Urinary bladder (tissue), 4 donors: ENCODE results near the gene RSAD2. TPM values are rescaled to one million over a fixed set of nuclear protein-coding genes. Genes with fewer than 3 reads are reported as not detected.

Source experiments
- DNase-seq: peaks from one replicate; pipeline ENCODE4 v3.0.0-alpha.2; 2015; ENCODE audit errors: extremely low spot score
- H3K27ac ChIP-seq: one replicate; pipeline ENCODE4 v1.5.1; 2013; ENCODE audit warnings: low read depth, mild to moderate bottlenecking, moderate library complexity
- H3K36me3 ChIP-seq: one replicate; pipeline ENCODE4 v1.6.1; 2013; ENCODE audit warnings: mild to moderate bottlenecking, moderate library complexity; ENCODE audit not compliant: insufficient read depth
- H3K4me1 ChIP-seq: one replicate; pipeline ENCODE4 v1.6.1; 2013; ENCODE audit warnings: mild to moderate bottlenecking, moderate library complexity; ENCODE audit not compliant: insufficient read depth
- H3K4me3 ChIP-seq: one replicate; pipeline ENCODE4 v1.5.1; 2013; ENCODE audit warnings: low read depth, low read length
- WGBS: extraction: QIAGEN DNeasy Blood & Tissue Kit; methylation state at CpG from one replicate; pipeline ENCODE4 v1.1.7; 2013; 5-methylcytosine and 5-hydroxymethylcytosine counted together
- polyA plus RNA-seq: library from polyadenylated mRNA; stranded (reverse); fragments of 200-250 nt; gene quantifications from one replicate; pipeline ENCODE4 v1.2.3, GENCODE V29; 2013
- total RNA-seq: library from RNA; depleted of rRNA; stranded (reverse); fragments of >200 nt; gene quantifications from one replicate; pipeline ENCODE4 v1.2.3, GENCODE V29; 2014
- donor health status: healthy with polysubstance abuse.
- donor health status: healthy.

RSAD2 gene
- total and polyA plus RNA-seq, 2 donors: 2.8 to 11.1 TPM

DNA sequence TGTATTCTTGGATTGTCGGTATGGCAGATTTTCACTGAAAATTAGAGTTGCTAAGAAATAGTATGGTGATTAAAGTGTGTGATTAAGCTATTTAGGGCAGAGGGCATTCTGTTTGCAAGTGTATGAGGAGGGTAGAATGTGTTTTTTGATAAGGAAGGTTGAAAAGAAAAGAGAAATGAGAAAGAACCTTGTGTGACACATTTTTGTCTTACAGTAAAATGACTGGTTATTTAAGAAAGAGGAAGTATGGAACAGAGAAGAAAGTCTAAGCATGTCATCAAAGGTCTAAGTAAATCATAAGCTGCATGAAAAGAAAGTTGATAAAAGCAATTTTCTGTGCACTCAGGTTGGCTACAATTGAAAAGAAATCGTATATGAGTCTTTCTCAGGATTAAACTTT is 5.2 kb upstream of the RSAD2 start:
- H3K27ac ChIP-seq: no peak overlapping the region
- WGBS: 89% methylated on average over 2 of the region's 2 CpGs
- H3K4me3 ChIP-seq: no peak overlapping the region
- H3K4me1 ChIP-seq: no peaks in the 10 kb centered on the region
- no peak for DNase-seq
- H3K36me3 ChIP-seq: no peaks in the 10 kb centered on the region

DNA sequence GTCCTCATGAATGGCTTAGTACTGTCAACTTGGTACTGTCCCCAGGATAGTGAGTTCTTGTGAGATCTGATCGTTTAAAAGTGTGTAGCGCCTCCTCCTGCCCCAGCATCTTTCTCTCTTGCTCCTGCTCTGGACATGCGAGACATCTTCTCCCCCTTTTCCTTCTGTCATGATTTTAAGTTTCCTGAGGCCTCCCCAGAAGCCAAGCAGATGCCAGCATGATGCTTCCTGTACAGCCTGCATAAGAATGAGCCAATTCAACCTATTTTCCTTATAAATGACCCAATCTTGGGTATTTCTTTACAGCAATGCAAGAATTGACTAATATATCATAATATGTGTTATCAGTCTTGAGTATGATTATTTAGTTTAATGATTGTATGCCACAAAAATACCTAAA is 3.5 kb upstream of the RSAD2 start:
- no peaks in the 10 kb centered on the region for H3K36me3 ChIP-seq
- H3K4me3 ChIP-seq: no peak overlapping the region
- no peak for DNase-seq
- over 99% methylated on average over 3 of the region's 3 CpGs for WGBS
- H3K4me1 ChIP-seq: no peaks in the 10 kb centered on the region
- no peak overlapping the region for H3K27ac ChIP-seq

DNA sequence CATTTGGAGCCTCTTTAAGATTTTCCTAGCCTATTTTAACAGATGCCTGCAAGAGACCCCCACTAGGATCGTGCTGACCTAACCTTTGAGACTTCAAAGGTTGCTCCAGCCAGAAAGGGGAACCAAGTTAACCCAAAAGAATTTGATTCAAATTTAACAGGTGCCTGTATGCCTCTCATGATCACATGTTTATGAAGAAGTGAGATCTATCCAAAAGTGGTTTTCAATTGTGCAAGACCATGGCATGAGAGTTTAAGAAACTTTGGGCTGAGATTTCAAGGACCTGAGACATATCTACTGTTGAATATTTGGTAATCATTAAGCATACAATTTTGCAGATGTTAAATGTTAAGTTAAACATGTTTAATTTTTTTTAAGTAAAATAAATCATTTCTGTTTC is 1.3 kb upstream of the RSAD2 start:
- Histone ChIP-seq H3K36me3 (no peaks in the 10 kb centered on the region), H3K4me3 (no peak overlapping the region), H3K4me1 (no peaks in the 10 kb centered on the region), H3K27ac (no peak overlapping the region)
- DNase-seq: no peak
- 85% methylated on average over 1 of the region's 1 CpG for WGBS

DNA sequence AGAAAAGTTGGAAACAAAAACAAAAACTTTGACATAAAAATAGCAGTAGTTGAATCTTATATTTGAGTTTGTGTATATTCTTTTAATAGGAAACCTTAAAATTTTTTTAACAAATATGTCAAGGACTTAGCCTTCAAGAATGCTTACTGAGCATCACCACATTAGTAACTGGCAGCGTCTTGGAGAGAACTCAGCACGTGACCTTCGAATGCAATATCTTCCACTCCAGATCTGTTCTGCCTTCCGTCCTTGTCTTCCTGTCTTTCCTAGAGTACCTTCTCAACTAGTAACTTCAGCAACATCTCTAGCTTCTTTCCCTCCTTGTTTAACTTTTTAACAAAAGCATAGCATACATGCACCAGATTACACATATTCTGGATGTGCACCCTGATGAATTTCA is 972 bp downstream of the RSAD2 start:
- Histone ChIP-seq H3K27ac (no peak overlapping the region), H3K4me3 (no peak overlapping the region), H3K4me1 (no peaks in the 10 kb centered on the region), H3K36me3 (no peaks in the 10 kb centered on the region)
- DNase-seq: no peak
- 80% methylated on average over 4 of the region's 4 CpGs for WGBS

DNA sequence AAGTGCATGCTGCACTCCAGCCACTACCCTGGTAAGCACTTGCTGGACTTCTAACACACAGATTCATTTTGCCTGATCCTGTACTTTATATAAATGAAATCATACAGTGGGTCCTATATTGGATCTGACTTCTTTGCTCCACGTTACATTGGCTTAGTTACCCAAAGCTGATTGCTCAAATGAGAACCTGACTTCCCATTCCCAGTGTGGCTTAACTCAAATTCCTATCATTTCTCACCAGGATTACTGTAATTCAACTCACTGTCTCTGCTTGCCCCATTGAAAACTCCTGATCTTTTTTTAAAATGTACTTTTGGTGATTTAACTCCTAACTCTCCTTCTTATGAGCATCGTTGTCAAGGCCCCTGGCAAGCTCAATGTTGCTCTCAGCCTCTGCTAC is 1.4 kb downstream of the RSAD2 start:
- 85% methylated on average over 2 of the region's 2 CpGs for WGBS
- Histone ChIP-seq H3K4me1 (no peaks in the 10 kb centered on the region), H3K36me3 (no peaks in the 10 kb centered on the region), H3K4me3 (no peak overlapping the region), H3K27ac (no peak overlapping the region)
- no peak for DNase-seq

DNA sequence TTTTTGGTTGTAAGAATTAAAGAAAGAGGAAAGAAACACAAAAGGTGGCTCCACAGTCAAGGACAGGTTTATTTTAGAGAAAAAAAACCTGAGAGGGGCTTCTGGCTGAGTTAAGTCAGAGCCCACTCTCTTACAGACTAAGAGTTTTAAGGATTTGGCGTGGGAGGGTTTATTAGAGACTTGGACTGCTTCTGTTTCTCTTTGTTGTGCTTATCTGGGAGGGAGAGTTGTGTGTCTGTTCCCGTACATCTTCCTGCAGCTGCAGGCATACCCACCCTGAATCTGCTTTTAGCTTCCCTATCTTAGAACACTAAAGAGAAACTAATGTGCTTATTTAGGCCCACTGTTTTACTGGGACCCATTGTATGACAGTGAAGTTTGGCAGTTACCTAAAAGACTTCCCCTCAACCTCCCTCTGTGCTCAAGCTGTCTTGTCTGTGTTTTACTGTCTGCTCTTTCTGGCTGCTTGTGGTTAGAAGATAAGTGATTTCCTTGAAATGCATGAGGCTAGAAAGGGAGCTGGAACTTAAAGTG is 2.7 kb downstream of the RSAD2 start:
- H3K36me3 ChIP-seq: no peaks in the 10 kb centered on the region
- no peak overlapping the region for H3K4me3 ChIP-seq
- no peak overlapping the region for H3K27ac ChIP-seq
- no peak for DNase-seq
- 80% methylated on average over 2 of the region's 2 CpGs for WGBS
- no peaks in the 10 kb centered on the region for H3K4me1 ChIP-seq

DNA sequence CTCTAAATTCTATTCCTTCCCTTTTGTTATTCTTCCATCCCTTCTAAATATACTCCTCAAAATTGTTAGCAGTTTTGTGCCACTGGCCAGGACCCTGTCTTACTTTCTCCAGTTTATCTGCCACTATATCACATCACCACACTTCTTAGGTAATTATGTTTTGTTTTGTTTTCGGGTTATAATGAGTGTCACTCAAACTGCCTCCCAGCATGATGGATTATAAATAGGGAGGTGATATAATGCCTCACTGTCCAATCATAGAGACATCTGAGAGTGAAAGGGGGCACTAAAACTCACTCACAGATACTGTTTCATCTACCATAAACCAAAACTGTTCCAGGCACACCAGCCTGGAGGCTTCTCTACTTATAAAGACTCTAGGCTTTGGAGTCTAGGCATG is 3.5 kb downstream of the RSAD2 start:
- WGBS: 91% methylated on average over 1 of the region's 1 CpG
- Histone ChIP-seq H3K4me1 (no peaks in the 10 kb centered on the region), H3K36me3 (no peaks in the 10 kb centered on the region), H3K27ac (no peak overlapping the region), H3K4me3 (no peak overlapping the region)
- no peak for DNase-seq

DNA sequence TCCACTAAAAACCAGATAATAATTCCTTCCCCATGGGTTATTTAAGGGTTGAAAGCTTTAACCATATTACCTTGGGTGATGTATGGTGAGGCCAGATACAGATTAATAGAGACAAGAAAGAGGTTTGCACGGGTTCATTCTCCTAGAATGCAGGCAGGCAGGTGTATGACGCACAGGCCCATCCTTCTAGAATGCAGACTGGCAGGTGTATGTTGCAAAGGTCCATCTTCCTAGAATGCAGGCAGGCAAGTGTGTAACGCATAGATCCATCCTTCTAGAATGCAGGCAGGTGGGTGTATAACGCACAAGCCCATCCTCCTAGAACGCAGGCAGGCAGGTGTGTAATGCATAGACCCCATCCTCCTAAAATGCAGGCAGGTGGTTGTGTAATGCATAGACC is 3.9 kb downstream of the RSAD2 start:
- WGBS: 95% methylated on average over 5 of the region's 5 CpGs
- Histone ChIP-seq H3K27ac (no peak overlapping the region), H3K4me3 (no peak overlapping the region), H3K4me1 (no peaks in the 10 kb centered on the region), H3K36me3 (no peaks in the 10 kb centered on the region)
- DNase-seq: no peak

DNA sequence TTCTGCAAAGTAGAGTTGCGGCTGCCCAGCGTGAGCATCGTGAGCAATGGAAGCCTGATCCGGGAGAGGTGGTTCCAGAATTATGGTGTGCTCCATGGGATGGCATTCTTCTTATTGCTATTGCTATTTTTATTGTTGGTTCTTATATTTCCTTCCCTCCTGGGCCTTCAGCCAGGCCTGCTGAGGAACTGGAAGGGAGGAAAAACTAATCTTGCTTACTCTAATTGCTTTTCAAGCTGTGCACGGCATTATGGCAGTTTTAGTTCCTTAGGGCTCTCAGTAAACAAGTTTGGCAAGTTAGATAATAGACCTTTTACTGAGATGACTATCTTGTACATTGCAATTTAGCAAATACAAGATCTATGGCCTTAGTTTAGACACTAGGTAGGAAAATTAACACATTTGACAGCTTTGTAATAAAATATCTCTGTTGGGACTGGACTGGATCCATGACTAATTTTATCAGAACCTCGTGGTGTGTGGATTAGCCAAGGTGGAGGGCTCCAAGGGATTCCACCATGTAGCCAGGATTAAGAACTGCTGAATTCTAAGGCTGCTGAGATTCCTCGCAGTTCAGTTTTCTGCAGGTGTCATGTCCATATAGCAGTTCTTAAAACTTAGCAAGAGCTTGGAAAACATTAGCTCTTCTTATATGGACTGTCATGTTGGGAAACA is 6.0 kb downstream of the RSAD2 start:
- DNase-seq: no peak
- no peaks in the 10 kb centered on the region for H3K4me1 ChIP-seq
- H3K36me3 ChIP-seq: no peaks in the 10 kb centered on the region
- H3K27ac ChIP-seq: no peak overlapping the region
- H3K4me3 ChIP-seq: no peak overlapping the region
- WGBS: 70% methylated on average over 7 of the region's 7 CpGs

DNA sequence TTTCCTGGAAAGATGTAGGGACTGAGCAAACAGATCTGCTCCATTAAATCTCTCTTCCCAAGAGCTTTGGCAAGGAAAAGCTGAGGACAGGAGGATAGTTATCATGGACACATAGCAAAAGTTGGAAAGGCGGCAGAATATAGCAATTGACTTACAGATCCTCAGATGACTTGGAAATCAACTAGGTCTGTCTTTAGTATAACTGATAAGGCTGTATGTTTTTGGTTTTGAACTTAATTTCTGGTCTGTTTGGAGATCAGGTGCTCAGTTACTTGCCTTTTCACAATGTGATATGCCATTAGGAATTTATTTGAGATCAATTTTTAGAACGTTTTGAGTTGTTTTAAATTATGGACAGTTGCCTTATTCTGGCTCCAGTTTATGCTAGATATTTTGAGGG is 8.0 kb downstream of the RSAD2 start:
- Histone ChIP-seq H3K36me3 (no peaks in the 10 kb centered on the region), H3K27ac (no peak overlapping the region), H3K4me3 (no peak overlapping the region), H3K4me1 (no peaks in the 10 kb centered on the region)
- no peak for DNase-seq
- 84% methylated on average over 2 of the region's 2 CpGs for WGBS

DNA sequence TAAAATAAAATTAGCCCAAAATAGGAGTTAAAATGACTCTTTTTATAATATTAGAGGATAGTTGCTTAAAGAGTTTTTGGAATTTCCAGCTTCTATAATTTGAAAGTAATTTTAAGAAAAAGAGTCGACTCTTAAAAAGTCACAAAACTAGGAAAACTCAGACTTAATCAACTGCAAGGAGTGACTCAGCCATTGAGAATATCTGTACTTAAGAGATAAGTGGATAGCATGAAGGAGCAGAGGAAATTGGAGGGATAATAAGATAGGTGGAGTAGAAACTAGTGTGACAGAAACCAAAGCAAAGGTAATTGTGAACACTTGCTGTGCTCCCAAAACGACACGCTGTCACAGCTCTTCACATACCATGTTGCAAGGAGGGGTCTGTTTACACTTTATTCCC is 8.4 kb downstream of the RSAD2 start:
- H3K36me3 ChIP-seq: no peaks in the 10 kb centered on the region
- no peaks in the 10 kb centered on the region for H3K4me1 ChIP-seq
- WGBS: 88% methylated on average over 3 of the region's 3 CpGs
- DNase-seq: no peak
- no peak overlapping the region for H3K4me3 ChIP-seq
- no peak overlapping the region for H3K27ac ChIP-seq

DNA sequence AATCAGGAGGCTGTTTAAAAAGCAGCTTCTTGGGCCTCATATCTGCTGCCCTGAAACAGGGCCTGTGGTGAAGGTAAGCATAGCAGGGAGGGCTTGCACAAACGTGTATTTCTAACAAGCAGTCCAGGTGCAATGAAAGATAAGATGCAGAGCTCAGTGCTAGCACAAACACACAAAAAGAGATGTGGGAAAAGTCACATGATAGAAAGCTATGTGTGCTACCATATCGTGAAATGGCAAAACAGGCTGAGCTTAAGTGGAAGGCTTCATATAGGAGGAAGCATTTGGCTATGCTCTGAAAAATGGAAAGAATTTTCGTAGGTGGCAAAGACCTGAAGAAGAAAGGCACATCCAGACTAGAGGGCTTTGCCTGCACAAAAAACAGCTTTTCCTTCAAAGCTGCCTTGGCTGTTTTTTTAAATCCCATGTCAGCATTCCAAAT is 10.2 kb downstream of the RSAD2 start:
- Histone ChIP-seq H3K36me3 (no peaks in the 10 kb centered on the region), H3K4me1 (no peaks in the 10 kb centered on the region), H3K27ac (no peak overlapping the region), H3K4me3 (no peak overlapping the region)
- no peak for DNase-seq
- 70% methylated on average over 3 of the region's 3 CpGs for WGBS

DNA sequence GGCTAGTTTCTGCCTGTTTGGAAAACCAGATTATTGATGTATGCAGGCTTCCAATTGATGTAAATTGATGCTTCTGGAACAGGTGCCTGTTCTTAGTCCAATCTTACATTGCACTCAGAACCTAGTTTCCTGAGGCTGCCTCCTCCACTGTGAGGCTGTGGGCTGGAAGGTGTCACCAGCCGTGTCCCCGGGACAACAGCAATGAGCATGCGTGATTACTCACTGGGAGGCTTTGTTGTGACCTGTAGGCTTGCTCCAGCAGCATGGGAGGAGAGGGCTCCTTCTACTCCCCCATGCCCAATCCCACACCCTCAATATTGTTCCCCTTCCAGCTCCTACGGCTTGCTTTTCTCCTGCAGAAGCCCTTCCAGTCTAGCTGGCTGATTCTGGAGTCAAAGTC is 11.1 kb downstream of the RSAD2 start:
- 88% methylated on average over 4 of the region's 4 CpGs for WGBS
- DNase-seq: no peak
- no peak overlapping the region for H3K27ac ChIP-seq
- H3K4me3 ChIP-seq: no peak overlapping the region
- H3K36me3 ChIP-seq: no peaks in the 10 kb centered on the region
- H3K4me1 ChIP-seq: no peaks in the 10 kb centered on the region

DNA sequence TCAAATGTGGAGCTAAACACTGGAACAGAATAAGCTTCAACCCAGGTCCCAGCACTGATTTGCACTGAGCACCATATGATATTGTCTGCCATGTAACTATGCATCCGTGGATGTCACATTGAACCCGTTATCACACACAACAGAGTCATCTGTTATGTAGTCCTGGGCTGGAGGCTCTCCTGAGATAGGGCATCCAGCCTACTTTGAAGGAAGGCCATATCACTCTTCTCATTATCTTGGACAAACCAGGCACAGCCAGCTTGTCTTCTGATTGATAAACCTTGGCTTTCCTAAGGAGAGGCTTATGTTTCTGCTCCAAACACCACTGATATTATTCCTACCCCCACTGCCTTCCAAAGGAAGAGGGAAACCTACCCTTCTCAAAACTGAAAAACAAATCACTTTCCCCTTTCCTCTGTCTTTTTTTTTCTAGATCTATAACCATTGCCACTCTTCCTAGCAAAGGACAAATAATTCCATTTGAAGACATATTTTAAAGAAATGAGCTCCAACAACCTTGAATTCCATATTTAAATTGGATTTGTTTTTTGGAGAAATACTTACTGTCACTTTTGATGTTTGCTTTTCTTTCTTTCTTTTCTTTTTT is 16.4 kb downstream of the RSAD2 start:
- no peak for DNase-seq
- Histone ChIP-seq H3K4me3 (no peak overlapping the region), H3K4me1 (no peaks in the 10 kb centered on the region), H3K27ac (no peak overlapping the region), H3K36me3 (no peaks in the 10 kb centered on the region)
- 80% methylated on average over 2 of the region's 2 CpGs for WGBS
